ENCODE data around the gene ISCA2. TPM values are rescaled to one million over a fixed set of nuclear protein-coding genes. Genes with fewer than 3 reads are reported as not detected.

ISCA2 gene
- total and polyA plus RNA-seq, 2 experiments from 2014 or later, result 44.0 to 171 TPM

- H4K20me1 ChIP-seq (replicated peaks; ENCODE audit: insufficient read depth), result no peaks in the 10 kb centered on the region
- H3K4me3 ChIP-seq, result no peak overlapping the region
- H3K9me2 ChIP-seq (ENCODE audit: insufficient read depth), result no peaks in the 10 kb centered on the region
- no peak overlapping the region for H2AFZ ChIP-seq
- no peaks in the 10 kb centered on the region for H3K27me3 ChIP-seq (ENCODE audit: insufficient read depth)
- no peak for TF ChIP-seq STAT1 (IDR thresholded peaks at IDR 0.05; ENCODE audit: unreplicated experiment)
- TF ChIP-seq EZH2 (IDR thresholded peaks at IDR 0.05; ENCODE audit: low read depth, unreplicated experiment), result no peak
- TF ChIP-seq POLR2AphosphoS5 (IDR thresholded peaks at IDR 0.05; ENCODE audit: low read depth), result no peak
- no peak for TF ChIP-seq ETS1 (IDR thresholded peaks at IDR 0.05)
- TF ChIP-seq ZNF114 (CRISPR knock-in tag; IDR thresholded peaks at IDR 0.05), result no peak
- no peak for TF ChIP-seq ZNF331 (CRISPR knock-in tag; IDR thresholded peaks at IDR 0.05; ENCODE audit: low read depth)
- no peak for TF ChIP-seq NANOG (IDR thresholded peaks at IDR 0.05; ENCODE audit: borderline replicate concordance)
- TF ChIP-seq, protein P1, sequence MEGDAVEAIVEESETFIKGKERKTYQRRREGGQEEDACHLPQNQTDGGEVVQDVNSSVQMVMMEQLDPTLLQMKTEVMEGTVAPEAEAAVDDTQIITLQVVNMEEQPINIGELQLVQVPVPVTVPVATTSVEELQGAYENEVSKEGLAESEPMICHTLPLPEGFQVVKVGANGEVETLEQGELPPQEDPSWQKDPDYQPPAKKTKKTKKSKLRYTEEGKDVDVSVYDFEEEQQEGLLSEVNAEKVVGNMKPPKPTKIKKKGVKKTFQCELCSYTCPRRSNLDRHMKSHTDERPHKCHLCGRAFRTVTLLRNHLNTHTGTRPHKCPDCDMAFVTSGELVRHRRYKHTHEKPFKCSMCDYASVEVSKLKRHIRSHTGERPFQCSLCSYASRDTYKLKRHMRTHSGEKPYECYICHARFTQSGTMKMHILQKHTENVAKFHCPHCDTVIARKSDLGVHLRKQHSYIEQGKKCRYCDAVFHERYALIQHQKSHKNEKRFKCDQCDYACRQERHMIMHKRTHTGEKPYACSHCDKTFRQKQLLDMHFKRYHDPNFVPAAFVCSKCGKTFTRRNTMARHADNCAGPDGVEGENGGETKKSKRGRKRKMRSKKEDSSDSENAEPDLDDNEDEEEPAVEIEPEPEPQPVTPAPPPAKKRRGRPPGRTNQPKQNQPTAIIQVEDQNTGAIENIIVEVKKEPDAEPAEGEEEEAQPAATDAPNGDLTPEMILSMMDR (conservative IDR thresholded peaks at IDR 0.05; ENCODE audit: low read depth in 2 of 2), result no peak
- TF ChIP-seq EZH2phosphoT487 (IDR thresholded peaks at IDR 0.05; ENCODE audit: unreplicated experiment), result no peak
- TF ChIP-seq JUNB (IDR thresholded peaks at IDR 0.05; ENCODE audit: unreplicated experiment), result no peak
- TF ChIP-seq, protein P2, sequence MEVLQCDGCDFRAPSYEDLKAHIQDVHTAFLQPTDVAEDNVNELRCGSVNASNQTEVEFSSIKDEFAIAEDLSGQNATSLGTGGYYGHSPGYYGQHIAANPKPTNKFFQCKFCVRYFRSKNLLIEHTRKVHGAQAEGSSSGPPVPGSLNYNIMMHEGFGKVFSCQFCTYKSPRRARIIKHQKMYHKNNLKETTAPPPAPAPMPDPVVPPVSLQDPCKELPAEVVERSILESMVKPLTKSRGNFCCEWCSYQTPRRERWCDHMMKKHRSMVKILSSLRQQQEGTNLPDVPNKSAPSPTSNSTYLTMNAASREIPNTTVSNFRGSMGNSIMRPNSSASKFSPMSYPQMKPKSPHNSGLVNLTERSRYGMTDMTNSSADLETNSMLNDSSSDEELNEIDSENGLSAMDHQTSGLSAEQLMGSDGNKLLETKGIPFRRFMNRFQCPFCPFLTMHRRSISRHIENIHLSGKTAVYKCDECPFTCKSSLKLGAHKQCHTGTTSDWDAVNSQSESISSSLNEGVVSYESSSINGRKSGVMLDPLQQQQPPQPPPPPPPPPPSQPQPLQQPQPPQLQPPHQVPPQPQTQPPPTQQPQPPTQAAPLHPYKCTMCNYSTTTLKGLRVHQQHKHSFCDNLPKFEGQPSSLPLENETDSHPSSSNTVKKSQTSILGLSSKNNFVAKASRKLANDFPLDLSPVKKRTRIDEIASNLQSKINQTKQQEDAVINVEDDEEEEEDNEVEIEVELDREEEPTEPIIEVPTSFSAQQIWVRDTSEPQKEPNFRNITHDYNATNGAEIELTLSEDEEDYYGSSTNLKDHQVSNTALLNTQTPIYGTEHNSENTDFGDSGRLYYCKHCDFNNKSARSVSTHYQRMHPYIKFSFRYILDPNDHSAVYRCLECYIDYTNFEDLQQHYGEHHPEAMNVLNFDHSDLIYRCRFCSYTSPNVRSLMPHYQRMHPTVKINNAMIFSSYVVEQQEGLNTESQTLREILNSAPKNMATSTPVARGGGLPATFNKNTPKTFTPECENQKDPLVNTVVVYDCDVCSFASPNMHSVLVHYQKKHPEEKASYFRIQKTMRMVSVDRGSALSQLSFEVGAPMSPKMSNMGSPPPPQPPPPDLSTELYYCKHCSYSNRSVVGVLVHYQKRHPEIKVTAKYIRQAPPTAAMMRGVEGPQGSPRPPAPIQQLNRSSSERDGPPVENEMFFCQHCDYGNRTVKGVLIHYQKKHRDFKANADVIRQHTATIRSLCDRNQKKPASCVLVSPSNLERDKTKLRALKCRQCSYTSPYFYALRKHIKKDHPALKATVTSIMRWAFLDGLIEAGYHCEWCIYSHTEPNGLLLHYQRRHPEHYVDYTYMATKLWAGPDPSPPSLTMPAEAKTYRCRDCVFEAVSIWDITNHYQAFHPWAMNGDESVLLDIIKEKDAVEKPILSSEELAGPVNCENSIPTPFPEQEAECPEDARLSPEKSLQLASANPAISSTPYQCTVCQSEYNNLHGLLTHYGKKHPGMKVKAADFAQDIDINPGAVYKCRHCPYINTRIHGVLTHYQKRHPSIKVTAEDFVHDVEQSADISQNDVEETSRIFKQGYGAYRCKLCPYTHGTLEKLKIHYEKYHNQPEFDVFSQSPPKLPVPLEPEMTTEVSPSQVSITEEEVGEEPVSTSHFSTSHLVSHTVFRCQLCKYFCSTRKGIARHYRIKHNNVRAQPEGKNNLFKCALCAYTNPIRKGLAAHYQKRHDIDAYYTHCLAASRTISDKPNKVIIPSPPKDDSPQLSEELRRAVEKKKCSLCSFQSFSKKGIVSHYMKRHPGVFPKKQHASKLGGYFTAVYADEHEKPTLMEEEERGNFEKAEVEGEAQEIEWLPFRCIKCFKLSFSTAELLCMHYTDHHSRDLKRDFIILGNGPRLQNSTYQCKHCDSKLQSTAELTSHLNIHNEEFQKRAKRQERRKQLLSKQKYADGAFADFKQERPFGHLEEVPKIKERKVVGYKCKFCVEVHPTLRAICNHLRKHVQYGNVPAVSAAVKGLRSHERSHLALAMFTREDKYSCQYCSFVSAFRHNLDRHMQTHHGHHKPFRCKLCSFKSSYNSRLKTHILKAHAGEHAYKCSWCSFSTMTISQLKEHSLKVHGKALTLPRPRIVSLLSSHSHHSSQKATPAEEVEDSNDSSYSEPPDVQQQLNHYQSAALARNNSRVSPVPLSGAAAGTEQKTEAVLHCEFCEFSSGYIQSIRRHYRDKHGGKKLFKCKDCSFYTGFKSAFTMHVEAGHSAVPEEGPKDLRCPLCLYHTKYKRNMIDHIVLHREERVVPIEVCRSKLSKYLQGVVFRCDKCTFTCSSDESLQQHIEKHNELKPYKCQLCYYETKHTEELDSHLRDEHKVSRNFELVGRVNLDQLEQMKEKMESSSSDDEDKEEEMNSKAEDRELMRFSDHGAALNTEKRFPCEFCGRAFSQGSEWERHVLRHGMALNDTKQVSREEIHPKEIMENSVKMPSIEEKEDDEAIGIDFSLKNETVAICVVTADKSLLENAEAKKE (CRISPR knock-in tag; IDR thresholded peaks at IDR 0.05), result no peak
- no peaks in the 10 kb centered on the region for H3K79me2 ChIP-seq (replicated peaks; ENCODE audit: insufficient read depth)
- Mint-ChIP-seq H3K27ac (no peak overlapping the region), H3K9me3 (no peaks in the 10 kb centered on the region), H3K27me3 (ENCODE audit: insufficient read depth, low read depth, poor library complexity) (peaks cover 6% of the 10 kb centered on the region), H3K4me1 (peaks cover 9% of the 10 kb centered on the region; the same call in 2 of the 3 replicates), H3K4me3 (no peak overlapping the region), H3K36me3 (ENCODE audit: low read depth) (no peaks in the 10 kb centered on the region)
- H3F3A ChIP-seq (replicated peaks; ENCODE audit: low read depth), result no peaks in the 10 kb centered on the region
- no peaks in the 10 kb centered on the region for H3K4me1 ChIP-seq (ENCODE audit: insufficient read depth)
- no peaks in the 10 kb centered on the region for H3K36me3 ChIP-seq (ENCODE audit: insufficient read depth)
- no peak for ATAC-seq
- no peak for DNase-seq (ENCODE audit: low spot score)
- H3K4me2 ChIP-seq, result no peak overlapping the region
- no peak overlapping the region for H3K27ac ChIP-seq (ENCODE audit: low read depth)
Observed at GRCh38 chr14:74533576-74533975, 40.0 kb downstream of the ISCA2 start.
